GM12875 (cell line): ENCODE results near the gene PPP1R16B.
"Not testable (repeated sequence)": the region's sequence is repeated elsewhere in the genome, so short reads cannot be mapped to it uniquely, and the experiment has no call there.

ENCODE experiments used
- H3K4me3 ChIP-seq: one replicate; pipeline ENCODE4 v1.5.1; 2011; ENCODE audit warnings: low read depth, low read length, control low read depth
- CTCF ChIP-seq: IDR thresholded peaks from 2 replicates; pipeline ENCODE4 v1.5.1; 2011; ENCODE audit warnings: low read depth, mild to moderate bottlenecking, control low read depth, inconsistent platforms, low read length, moderate library complexity, borderline replicate concordance; ENCODE audit not compliant: insufficient read depth

Gene PPP1R16B

GRCh38 chr20:38812709-38813573 is 7.4 kb downstream of the PPP1R16B start:
- TF ChIP-seq CTCF: no peak
- no peak overlapping the region for H3K4me3 ChIP-seq

- H3K4me3 ChIP-seq: not testable (repeated sequence)
Measured at GRCh38 chr20:38813574-38813962, 8.1 kb downstream of the PPP1R16B start.

GRCh38 chr20:38815446-38815845 is 9.9 kb downstream of the PPP1R16B start:
- TF ChIP-seq CTCF: no peak
- no peak overlapping the region for H3K4me3 ChIP-seq

- no peak for TF ChIP-seq CTCF
- no peak overlapping the region for H3K4me3 ChIP-seq
Measured at GRCh38 chr20:38818113-38819065, 12.9 kb downstream of the PPP1R16B start.

- H3K4me3 ChIP-seq: no peak overlapping the region
- TF ChIP-seq CTCF: no peak
Measured at GRCh38 chr20:38825571-38825900, 20.0 kb downstream of the PPP1R16B start.

GRCh38 chr20:38825901-38826625 is 20.6 kb downstream of the PPP1R16B start:
- TF ChIP-seq CTCF: no peak
- H3K4me3 ChIP-seq: no peak overlapping the region

- no peak overlapping the region for H3K4me3 ChIP-seq
- no peak for TF ChIP-seq CTCF
Measured at GRCh38 chr20:38827770-38828281, 22.3 kb downstream of the PPP1R16B start.
